HepG2 (cell line): ENCODE measurements around the gene FXR2. TPM values are rescaled to one million over a fixed set of nuclear protein-coding genes. Genes with fewer than 3 reads are reported as not detected.

Experiments used
- HES4 ChIP-seq: sonication (generic); formaldehyde crosslinking; IDR thresholded peaks from 2 replicates; pipeline ENCODE4 v1.9.0; 2021; ENCODE audit warnings: mild to moderate bottlenecking, missing genetic modification reagents, borderline replicate concordance
- ZBTB4 ChIP-seq: sonication (generic); formaldehyde crosslinking; IDR thresholded peaks from 2 replicates; pipeline ENCODE4 v1.4.0; 2020; ENCODE audit warnings: missing genetic modification reagents, mild to moderate bottlenecking, borderline replicate concordance
- ZBTB40 ChIP-seq, 2 experiments: fragments of 450-650 bp in 1 of 2; sonication (generic) in 1 of 2; formaldehyde crosslinking in 1 of 2; IDR thresholded peaks; 2 replicates each; pipeline versions ENCODE4 v1.6.1 to v1.8.0; 2016 to 2022; ENCODE audit warnings: antibody characterized with exemption in 1 of 2, mild to moderate bottlenecking in 1 of 2, missing genetic modification reagents in 1 of 2
- ZNF280B ChIP-seq: sonication (generic); formaldehyde crosslinking; IDR thresholded peaks from 2 replicates; pipeline ENCODE4 v1.5.0; 2020; ENCODE audit warnings: missing genetic modification reagents, mild to moderate bottlenecking, borderline replicate concordance
- ZNF646 ChIP-seq: sonication (generic); formaldehyde crosslinking; IDR thresholded peaks from 2 replicates; pipeline ENCODE4 v1.9.0; 2021; ENCODE audit warnings: mild to moderate bottlenecking, missing genetic modification reagents
- polyA plus RNA-seq, 8 experiments: library from polyadenylated mRNA; depleted of rRNA in 3 of 8; stranded (reverse) in 7 of 8; unstranded in 1 of 8; fragments of >200 nt; fragmentation: Illumina TruSeq in 4 of 8; extraction: Trizol in 4 of 8; gene quantifications; 2 replicates each; pipeline versions ENCODE4 v1.2.1 to v1.2.3, GENCODE V29; 2011 to 2016; ENCODE audit warnings: low read depth in 4 of 8, missing spikeins in 1 of 8, mixed read lengths in 1 of 8; ENCODE audit not compliant: insufficient read depth in 1 of 8
- total RNA-seq, 5 experiments: library from RNA; depleted of rRNA; stranded (reverse); fragments of >200 nt; fragmentation: Illumina TruSeq; extraction: Trizol; gene quantifications; 2 replicates each; pipeline ENCODE4 v1.2.3, GENCODE V29; 2016; ENCODE audit warnings: low read depth in 1 of 5

Gene FXR2
- total and polyA plus RNA-seq, 2 of the 13 experiments (the other 11 are each of a cell fraction or from before 2014, with no cell fraction given) = 20.9 to 24.4 TPM

GRCh38 chr17:7549401-7550055 lies 65.2 kb downstream of the FXR2 start (continued):
- TF ChIP-seq ZNF280B (CRISPR knock-in tag) = 0 out of 2 replicates have a peak, but pooled peaks have one; percentile 21
- peak; percentile 52; the same call in 1 of the 2 replicates for TF ChIP-seq HES4
- peak; percentile 15; the same call in 1 of the 2 replicates for TF ChIP-seq ZBTB4 (CRISPR knock-in tag)
- TF ChIP-seq ZNF646 (CRISPR knock-in tag) = peak; percentile 78
- no peak for TF ChIP-seq ZBTB40 (IDR thresholded peaks at IDR 0.05)
- 0 out of 2 replicates have a peak, but pooled peaks have one; percentile 17 for TF ChIP-seq ZBTB40 (CRISPR knock-in tag; IDR thresholded peaks at IDR 0.05)
